Fibroblast of lung (primary cell): Measurements from ENCODE around the gene LAIR1.
"Not testable (repeated sequence)": the region's sequence is repeated elsewhere in the genome, so short reads cannot be mapped to it uniquely, and the experiment has no call there.

Experiments
- EZH2 ChIP-seq: IDR thresholded peaks from 2 replicates; pipeline ENCODE4 v1.5.1; 2012; ENCODE audit warnings: low read length, control low read depth, mild to moderate bottlenecking; ENCODE audit errors: missing control alignments
- TF ChIP-seq, protein P1 (sequence below), 2 donors: IDR thresholded peaks in 1 of 2; conservative IDR thresholded peaks in 1 of 2; 1 replicate in 1 of 2; 2 replicates in 1 of 2; pipeline ENCODE4 v1.5.1; 2011 to 2012; ENCODE audit warnings: low read length in 2 of 2, control low read depth in 1 of 2, inconsistent platforms in 1 of 2, low read depth in 1 of 2, mild to moderate bottlenecking in 1 of 2

DNA sequence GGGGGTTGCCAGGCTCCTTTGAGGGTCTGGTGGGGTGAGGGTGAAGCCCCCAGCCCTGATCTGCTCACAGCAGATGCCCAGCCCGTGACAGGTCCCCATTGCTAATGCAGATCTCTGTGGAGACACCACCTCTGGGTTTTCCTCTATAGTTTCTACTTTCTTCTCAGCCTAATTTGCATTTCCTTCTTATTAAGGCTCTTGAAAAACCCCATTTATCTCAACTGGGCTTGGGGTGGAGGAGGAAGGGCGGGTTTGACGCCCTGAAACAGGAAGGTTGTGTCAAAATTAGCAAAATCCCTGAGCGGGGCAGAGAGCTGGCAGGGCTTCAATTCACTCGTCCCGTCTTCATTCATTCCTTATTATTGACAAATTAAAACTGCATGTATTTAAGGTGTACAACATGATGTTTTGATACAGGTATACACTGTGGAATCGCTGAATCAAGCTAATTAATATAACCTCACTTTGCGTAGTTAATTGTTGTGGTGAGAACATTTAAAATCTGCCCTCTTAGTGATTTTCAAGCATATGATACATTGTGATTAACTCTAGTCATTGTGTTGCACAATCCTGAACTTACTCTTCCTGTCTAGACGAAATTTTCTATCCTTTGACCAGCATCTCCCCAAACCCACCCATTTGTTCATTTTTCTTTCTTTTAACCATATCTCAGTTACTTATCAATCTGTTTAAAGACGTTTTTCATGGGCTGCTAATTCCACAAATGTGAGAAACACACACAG is 2.9 kb downstream of the LAIR1 start:
- TF ChIP-seq, protein P1, sequence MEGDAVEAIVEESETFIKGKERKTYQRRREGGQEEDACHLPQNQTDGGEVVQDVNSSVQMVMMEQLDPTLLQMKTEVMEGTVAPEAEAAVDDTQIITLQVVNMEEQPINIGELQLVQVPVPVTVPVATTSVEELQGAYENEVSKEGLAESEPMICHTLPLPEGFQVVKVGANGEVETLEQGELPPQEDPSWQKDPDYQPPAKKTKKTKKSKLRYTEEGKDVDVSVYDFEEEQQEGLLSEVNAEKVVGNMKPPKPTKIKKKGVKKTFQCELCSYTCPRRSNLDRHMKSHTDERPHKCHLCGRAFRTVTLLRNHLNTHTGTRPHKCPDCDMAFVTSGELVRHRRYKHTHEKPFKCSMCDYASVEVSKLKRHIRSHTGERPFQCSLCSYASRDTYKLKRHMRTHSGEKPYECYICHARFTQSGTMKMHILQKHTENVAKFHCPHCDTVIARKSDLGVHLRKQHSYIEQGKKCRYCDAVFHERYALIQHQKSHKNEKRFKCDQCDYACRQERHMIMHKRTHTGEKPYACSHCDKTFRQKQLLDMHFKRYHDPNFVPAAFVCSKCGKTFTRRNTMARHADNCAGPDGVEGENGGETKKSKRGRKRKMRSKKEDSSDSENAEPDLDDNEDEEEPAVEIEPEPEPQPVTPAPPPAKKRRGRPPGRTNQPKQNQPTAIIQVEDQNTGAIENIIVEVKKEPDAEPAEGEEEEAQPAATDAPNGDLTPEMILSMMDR (conservative IDR thresholded peaks at IDR 0.05 in 1 of 2, IDR thresholded peaks at IDR 0.05 in 1 of 2; ENCODE audit: low read depth in 1 of 2, low read length in 2 of 2): not testable (repeated sequence)
- not testable (repeated sequence) for TF ChIP-seq EZH2
